ENCODE data around the gene VAV3. TPM values are rescaled to one million over a fixed set of nuclear protein-coding genes. Genes with fewer than 3 reads are reported as not detected.

The VAV3 gene
- total RNA-seq, 1 donor from 2014 or later = 1.8 TPM

GRCh38 chr1:107649023-107649422, 316.0 kb downstream of the VAV3 start:
- Mint-ChIP-seq H3K27me3 (no peaks in the 10 kb centered on the region), H3K9me3 (ENCODE audit: low read depth) (no peaks in the 10 kb centered on the region), H3K4me1 (ENCODE audit: low read depth) (peaks cover 10% of the 10 kb centered on the region), H3K36me3 (ENCODE audit: insufficient read depth) (no peaks in the 10 kb centered on the region), H3K27ac (no peak overlapping the region), H3K4me3 (ENCODE audit: low read depth) (no peak overlapping the region)
- DNase-seq (ENCODE audit: low spot score, unreplicated experiment) = no peak
- no peak for TF ChIP-seq CTCF (IDR thresholded peaks at IDR 0.05; ENCODE audit: unreplicated experiment)

GRCh38 chr1:107648071-107648470, 316.9 kb downstream of the VAV3 start:
- no peaks in the 10 kb centered on the region for H3K27me3 Mint-ChIP-seq
- peaks cover 16% of the 10 kb centered on the region for H3K4me1 Mint-ChIP-seq (ENCODE audit: low read depth)
- no peak overlapping the region for H3K4me3 Mint-ChIP-seq (ENCODE audit: low read depth)
- no peaks in the 10 kb centered on the region for H3K9me3 Mint-ChIP-seq (ENCODE audit: low read depth)
- no peak for TF ChIP-seq CTCF (IDR thresholded peaks at IDR 0.05; ENCODE audit: unreplicated experiment)
- no peak overlapping the region for H3K27ac Mint-ChIP-seq
- H3K36me3 Mint-ChIP-seq (ENCODE audit: insufficient read depth) = no peaks in the 10 kb centered on the region
- no peak for DNase-seq (ENCODE audit: low spot score, unreplicated experiment)

DNA sequence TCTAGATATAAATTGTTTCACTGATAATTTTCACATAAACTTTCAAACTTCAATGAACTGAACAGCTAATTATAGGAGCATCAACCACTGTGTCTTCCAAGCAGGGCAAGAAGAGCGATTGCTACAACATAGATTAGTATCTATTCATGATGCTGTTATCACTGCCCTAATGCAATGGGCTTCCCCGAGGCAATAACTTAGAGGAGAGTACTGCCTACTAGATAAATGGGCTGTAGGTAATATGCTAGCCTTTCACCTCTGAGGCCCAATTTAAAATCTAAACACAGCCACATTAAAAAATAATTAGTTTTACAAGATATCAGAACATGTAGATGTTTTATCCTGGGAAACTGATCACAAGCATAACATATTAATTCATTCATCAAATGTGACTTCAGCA, 318.0 kb downstream of the VAV3 start:
- H3K27me3 Mint-ChIP-seq = no peaks in the 10 kb centered on the region
- no peak overlapping the region for H3K4me3 Mint-ChIP-seq (ENCODE audit: low read depth)
- no peak for DNase-seq (ENCODE audit: low spot score, unreplicated experiment)
- H3K9me3 Mint-ChIP-seq (ENCODE audit: low read depth) = no peaks in the 10 kb centered on the region
- no peak for TF ChIP-seq CTCF (IDR thresholded peaks at IDR 0.05; ENCODE audit: unreplicated experiment)
- no peak overlapping the region for H3K27ac Mint-ChIP-seq
- H3K4me1 Mint-ChIP-seq (ENCODE audit: low read depth) = peaks cover 16% of the 10 kb centered on the region
- H3K36me3 Mint-ChIP-seq (ENCODE audit: insufficient read depth) = no peaks in the 10 kb centered on the region

GRCh38 chr1:107643766-107644165, 321.2 kb downstream of the VAV3 start:
- H3K36me3 Mint-ChIP-seq (ENCODE audit: insufficient read depth) = no peaks in the 10 kb centered on the region
- H3K27me3 Mint-ChIP-seq = no peaks in the 10 kb centered on the region
- H3K9me3 Mint-ChIP-seq (ENCODE audit: low read depth) = no peaks in the 10 kb centered on the region
- no peak for TF ChIP-seq CTCF (IDR thresholded peaks at IDR 0.05; ENCODE audit: unreplicated experiment)
- peaks cover 10% of the 10 kb centered on the region for H3K4me1 Mint-ChIP-seq (ENCODE audit: low read depth)
- DNase-seq (ENCODE audit: low spot score, unreplicated experiment) = no peak
- no peak overlapping the region for H3K27ac Mint-ChIP-seq
- H3K4me3 Mint-ChIP-seq (ENCODE audit: low read depth) = no peak overlapping the region

GRCh38 chr1:107640207-107640606, 324.8 kb downstream of the VAV3 start:
- Mint-ChIP-seq H3K27ac (no peak overlapping the region), H3K27me3 (no peaks in the 10 kb centered on the region), H3K9me3 (ENCODE audit: low read depth) (no peaks in the 10 kb centered on the region), H3K4me1 (ENCODE audit: low read depth) (peaks cover 10% of the 10 kb centered on the region), H3K36me3 (ENCODE audit: insufficient read depth) (no peaks in the 10 kb centered on the region), H3K4me3 (ENCODE audit: low read depth) (no peak overlapping the region)
- TF ChIP-seq CTCF (IDR thresholded peaks at IDR 0.05; ENCODE audit: unreplicated experiment) = no peak
- no peak for DNase-seq (ENCODE audit: low spot score, unreplicated experiment)

All from progenitor cell of endocrine pancreas (in vitro differentiated cells).